ENCODE results near the gene ZNF624. TPM values are rescaled to one million over a fixed set of nuclear protein-coding genes. Genes with fewer than 3 reads are reported as not detected.

ZNF624 gene
- total and polyA plus RNA-seq, 9 donors, result 1.8 to 10.1 (median 7.4) TPM

- H3K4me3 ChIP-seq, result no peak overlapping the region
- H3K27me3 ChIP-seq, result no peaks in the 10 kb centered on the region
- no peak for TF ChIP-seq CTCF (IDR thresholded peaks at IDR 0.05)
- TF ChIP-seq EP300 (IDR thresholded peaks at IDR 0.05), result no peak
- TF ChIP-seq POLR2A (IDR thresholded peaks at IDR 0.05), result no peak
- H3K4me1 ChIP-seq (ENCODE audit: insufficient read depth), result peaks cover 1% of the 10 kb centered on the region
- H3K9me3 ChIP-seq, result no peaks in the 10 kb centered on the region
- H3K36me3 ChIP-seq, result no peaks in the 10 kb centered on the region
- intact Hi-C loops (cut with DNase I), result no loop called here
- DNase-seq, result no peak
- WGBS, 3 donors, result 55 to 79% (median 75%) methylated on average over 2 of the region's 2 CpGs
- H3K27ac ChIP-seq, result no peak overlapping the region
These were observed 60.1 kb downstream of the ZNF624 start for GRCh38 chr17:16593356-16594102.

GRCh38 chr17:16589097-16589969, 64.3 kb downstream of the ZNF624 start:
- peaks cover 1% of the 10 kb centered on the region for H3K4me1 ChIP-seq (ENCODE audit: insufficient read depth)
- peak; percentile 88 to 94 (median 91) for DNase-seq
- 5 to 6% (median 5%) methylated on average over 41 to 53 of the region's 53 CpGs for WGBS, 3 donors
- intact Hi-C loops (cut with DNase I), result no loop called here
- TF ChIP-seq EP300 (IDR thresholded peaks at IDR 0.05) (no peak), CTCF (IDR thresholded peaks at IDR 0.05) (peak; percentile 82 to 98 (median 89))
- no peak overlapping the region for H3K27ac ChIP-seq
- no peaks in the 10 kb centered on the region for H3K27me3 ChIP-seq
- no peaks in the 10 kb centered on the region for H3K36me3 ChIP-seq
- H3K9me3 ChIP-seq, result no peaks in the 10 kb centered on the region
- H3K4me3 ChIP-seq, result peak overlapping the region; percentile 53

GRCh38 chr17:16585796-16586195, 67.9 kb downstream of the ZNF624 start:
- TF ChIP-seq POLR2A (IDR thresholded peaks at IDR 0.05) (no peak), EP300 (IDR thresholded peaks at IDR 0.05) (no peak), CTCF (IDR thresholded peaks at IDR 0.05) (no peak)
- no peaks in the 10 kb centered on the region for H3K27me3 ChIP-seq
- WGBS, 3 donors, result 33 to 35% (median 33%) methylated on average over 4 of the region's 4 CpGs
- intact Hi-C loops (cut with DNase I), result no loop called here
- H3K4me3 ChIP-seq, result no peak overlapping the region
- no peaks in the 10 kb centered on the region for H3K36me3 ChIP-seq
- H3K9me3 ChIP-seq, result no peaks in the 10 kb centered on the region
- peaks cover 1% of the 10 kb centered on the region for H3K4me1 ChIP-seq (ENCODE audit: insufficient read depth)
- H3K27ac ChIP-seq, result no peak overlapping the region
- no peak for DNase-seq

GRCh38 chr17:16584273-16584995, 69.2 kb downstream of the ZNF624 start:
- Histone ChIP-seq H3K4me1 (ENCODE audit: insufficient read depth) (peaks cover under 1% of the 10 kb centered on the region), H3K9me3 (no peaks in the 10 kb centered on the region), H3K27ac (no peak overlapping the region), H3K36me3 (no peaks in the 10 kb centered on the region), H3K4me3 (peak overlapping the region; percentile 3), H3K27me3 (no peaks in the 10 kb centered on the region)
- peak; percentile 89 to 94 (median 91) for DNase-seq
- WGBS, 3 donors, result 6 to 9% (median 9%) methylated on average over 39 of the region's 39 CpGs
- no peak for TF ChIP-seq EP300 (IDR thresholded peaks at IDR 0.05)
- peak; percentile 64 to 69 (median 65) for TF ChIP-seq CTCF (IDR thresholded peaks at IDR 0.05)
- intact Hi-C loops (cut with DNase I), result no loop called here
